Neural cell (in vitro differentiated cells): ENCODE measurements around the gene TNIP1. TPM values are rescaled to one million over a fixed set of nuclear protein-coding genes. Genes with fewer than 3 reads are reported as not detected.

Experiments
- H2AFZ ChIP-seq: fragments of 200-600, 300-800 bp; sonication (generic), shearing (Covaris generic); 2 replicates; pipeline ENCODE4 v1.6.0; 2014; ENCODE audit warnings: low read depth, mild to moderate bottlenecking, antibody characterized with exemption, low read length, moderate library complexity
- H3F3A ChIP-seq: fragments of 200-600 bp; shearing (Covaris generic); 2 replicates; pipeline ENCODE4 v1.6.1; 2016; ENCODE audit warnings: mild to moderate bottlenecking, moderate library complexity, mixed read lengths, antibody characterized with exemption, low read length; ENCODE audit not compliant: insufficient read depth, poor library complexity, severe bottlenecking
- H3K27ac ChIP-seq: fragments of 200-600, 300-800 bp; sonication (generic), shearing (Covaris generic); 2 replicates; pipeline ENCODE4 v1.5.1; 2014; ENCODE audit warnings: mild to moderate bottlenecking, low read length, moderate library complexity
- H3K27me3 ChIP-seq: fragments of 300-800, 200-600 bp; sonication (generic), shearing (Covaris generic); 2 replicates; pipeline ENCODE4 v1.6.0; 2014; ENCODE audit warnings: mild to moderate bottlenecking, low read depth, low read length, moderate library complexity; ENCODE audit not compliant: insufficient read depth
- H3K36me3 ChIP-seq: fragments of 300-800, 200-600 bp; sonication (generic), shearing (Covaris generic); 2 replicates; pipeline ENCODE4 v1.5.1; 2014; ENCODE audit warnings: mild to moderate bottlenecking, antibody characterized with exemption, low read length, moderate library complexity; ENCODE audit not compliant: insufficient read depth
- H3K4me2 ChIP-seq: fragments of 300-800, 200-600 bp; sonication (generic), shearing (Covaris generic); 2 replicates; pipeline ENCODE4 v1.6.0; 2014; ENCODE audit warnings: mild to moderate bottlenecking, low read length
- H3K4me3 ChIP-seq: fragments of 300-800, 200-600 bp; sonication (generic), shearing (Covaris generic); 2 replicates; pipeline ENCODE4 v1.5.1; 2014; ENCODE audit warnings: mild to moderate bottlenecking, low read length, moderate library complexity
- H3K79me2 ChIP-seq: fragments of 200-600 bp; shearing (Covaris generic); replicated peaks from 2 replicates; pipeline ENCODE4 v1.6.0; 2014; ENCODE audit warnings: mild to moderate bottlenecking, low read length, moderate library complexity; ENCODE audit not compliant: insufficient read depth
- H3K9ac ChIP-seq: fragments of 300-800, 200-600 bp; sonication (generic), shearing (Covaris generic); 2 replicates; pipeline ENCODE4 v1.6.1; 2016; ENCODE audit warnings: mild to moderate bottlenecking, low read length, mixed read lengths
- H3K9me2 ChIP-seq: fragments of 200-600 bp; shearing (Covaris generic); 2 replicates; pipeline ENCODE4 v1.6.1; 2016; ENCODE audit warnings: mild to moderate bottlenecking, low read length, mixed read lengths; ENCODE audit not compliant: insufficient read depth
- H3K9me3 ChIP-seq: fragments of 200-600, 300-800 bp; sonication (generic), shearing (Covaris generic); 2 replicates; pipeline ENCODE4 v1.6.1; 2016; ENCODE audit warnings: mild to moderate bottlenecking, mixed run types, low read length, moderate library complexity, mixed read lengths
- H4K20me1 ChIP-seq: fragments of 200-600 bp; shearing (Covaris generic); 2 replicates; pipeline ENCODE4 v1.6.1; 2016; ENCODE audit warnings: mild to moderate bottlenecking, mixed run types; ENCODE audit not compliant: insufficient read depth
- EP300 ChIP-seq: fragments of 450-650 bp; conservative IDR thresholded peaks from 2 replicates; pipeline ENCODE4 v1.6.1; 2014; ENCODE audit warnings: antibody characterized with exemption, mild to moderate bottlenecking, moderate library complexity; ENCODE audit not compliant: poor library complexity, severe bottlenecking
- EZH2 ChIP-seq: fragments of 200-600, 300-800 bp; shearing (Covaris generic), sonication (generic); IDR thresholded peaks from 2 replicates; pipeline ENCODE4 v1.6.1; 2014; ENCODE audit warnings: antibody characterized with exemption, low read length, borderline replicate concordance, mild to moderate bottlenecking; ENCODE audit not compliant: insufficient read depth, poor library complexity, severe bottlenecking
- MXI1 ChIP-seq: fragments of 450-650 bp; conservative IDR thresholded peaks from 2 replicates; pipeline ENCODE4 v1.6.1; 2014; ENCODE audit warnings: antibody characterized with exemption, mild to moderate bottlenecking; ENCODE audit not compliant: poor library complexity, severe bottlenecking
- POLR2AphosphoS5 ChIP-seq: IDR thresholded peaks from 2 replicates; pipeline ENCODE4 v1.6.1; 2012
- RAD21 ChIP-seq: fragments of 450-650 bp; conservative IDR thresholded peaks from 2 replicates; pipeline ENCODE4 v1.6.1; 2014; ENCODE audit warnings: antibody characterized with exemption, mild to moderate bottlenecking, moderate library complexity
- SMC3 ChIP-seq: fragments of 450-650 bp; conservative IDR thresholded peaks from 2 replicates; pipeline ENCODE4 v1.6.1; 2014; ENCODE audit warnings: antibody characterized with exemption, mild to moderate bottlenecking, moderate library complexity; ENCODE audit not compliant: poor library complexity
- TAF1 ChIP-seq: IDR thresholded peaks from 2 replicates; pipeline ENCODE4 v1.6.1; 2012; ENCODE audit warnings: low read depth
- polyA plus RNA-seq: library from polyadenylated mRNA; depleted of rRNA; stranded (reverse); fragments of >200 nt; gene quantifications from 2 replicates; pipeline ENCODE4 v1.2.3, GENCODE V29; 2014
- TF ChIP-seq, protein P1 (sequence below): IDR thresholded peaks from 2 replicates; pipeline ENCODE4 v1.6.1; 2012; ENCODE audit warnings: borderline replicate concordance
- TF ChIP-seq, protein P2 (sequence below): fragments of 450-650 bp; IDR thresholded peaks from 2 replicates; pipeline ENCODE4 v1.5.1; 2014; ENCODE audit warnings: antibody characterized with exemption, mild to moderate bottlenecking, moderate library complexity; ENCODE audit not compliant: poor library complexity, severe bottlenecking

TNIP1 gene
- polyA plus RNA-seq, 1 donor from 2014 or later = 3.3 TPM

DNA sequence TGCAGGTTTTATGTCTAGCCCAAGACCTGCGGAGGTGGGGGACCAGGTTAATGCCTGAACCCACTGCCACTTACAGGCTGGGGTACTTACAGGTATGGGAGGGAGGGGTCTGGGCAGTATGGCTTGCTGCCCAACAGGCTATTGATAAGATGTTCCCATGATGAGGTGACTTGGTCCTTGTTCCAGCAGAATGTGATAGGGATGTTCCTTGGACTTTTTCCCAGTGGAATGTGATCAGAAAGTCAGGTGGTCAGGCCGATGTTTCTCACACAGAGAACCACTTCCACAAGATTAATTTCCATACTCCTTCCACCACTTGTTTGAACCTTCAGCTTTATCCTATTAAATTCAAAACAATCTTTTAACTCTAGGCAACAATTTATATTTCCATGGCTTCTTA is 87.4 kb downstream of the TNIP1 start:
- H3K36me3 ChIP-seq = no peaks in the 10 kb centered on the region
- no peaks in the 10 kb centered on the region for H4K20me1 ChIP-seq
- H3F3A ChIP-seq = no peaks in the 10 kb centered on the region
- H3K4me2 ChIP-seq = no peak overlapping the region
- H3K9me2 ChIP-seq = no peaks in the 10 kb centered on the region
- TF ChIP-seq, protein P1, sequence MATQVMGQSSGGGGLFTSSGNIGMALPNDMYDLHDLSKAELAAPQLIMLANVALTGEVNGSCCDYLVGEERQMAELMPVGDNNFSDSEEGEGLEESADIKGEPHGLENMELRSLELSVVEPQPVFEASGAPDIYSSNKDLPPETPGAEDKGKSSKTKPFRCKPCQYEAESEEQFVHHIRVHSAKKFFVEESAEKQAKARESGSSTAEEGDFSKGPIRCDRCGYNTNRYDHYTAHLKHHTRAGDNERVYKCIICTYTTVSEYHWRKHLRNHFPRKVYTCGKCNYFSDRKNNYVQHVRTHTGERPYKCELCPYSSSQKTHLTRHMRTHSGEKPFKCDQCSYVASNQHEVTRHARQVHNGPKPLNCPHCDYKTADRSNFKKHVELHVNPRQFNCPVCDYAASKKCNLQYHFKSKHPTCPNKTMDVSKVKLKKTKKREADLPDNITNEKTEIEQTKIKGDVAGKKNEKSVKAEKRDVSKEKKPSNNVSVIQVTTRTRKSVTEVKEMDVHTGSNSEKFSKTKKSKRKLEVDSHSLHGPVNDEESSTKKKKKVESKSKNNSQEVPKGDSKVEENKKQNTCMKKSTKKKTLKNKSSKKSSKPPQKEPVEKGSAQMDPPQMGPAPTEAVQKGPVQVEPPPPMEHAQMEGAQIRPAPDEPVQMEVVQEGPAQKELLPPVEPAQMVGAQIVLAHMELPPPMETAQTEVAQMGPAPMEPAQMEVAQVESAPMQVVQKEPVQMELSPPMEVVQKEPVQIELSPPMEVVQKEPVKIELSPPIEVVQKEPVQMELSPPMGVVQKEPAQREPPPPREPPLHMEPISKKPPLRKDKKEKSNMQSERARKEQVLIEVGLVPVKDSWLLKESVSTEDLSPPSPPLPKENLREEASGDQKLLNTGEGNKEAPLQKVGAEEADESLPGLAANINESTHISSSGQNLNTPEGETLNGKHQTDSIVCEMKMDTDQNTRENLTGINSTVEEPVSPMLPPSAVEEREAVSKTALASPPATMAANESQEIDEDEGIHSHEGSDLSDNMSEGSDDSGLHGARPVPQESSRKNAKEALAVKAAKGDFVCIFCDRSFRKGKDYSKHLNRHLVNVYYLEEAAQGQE = no peak
- TF ChIP-seq MXI1 = no peak
- TF ChIP-seq POLR2AphosphoS5 = no peak
- TF ChIP-seq EP300 = no peak
- TF ChIP-seq TAF1 = no peak
- no peak for TF ChIP-seq RAD21
- no peak overlapping the region for H2AFZ ChIP-seq
- H3K27me3 ChIP-seq = no peaks in the 10 kb centered on the region
- H3K9ac ChIP-seq = no peak overlapping the region
- no peak overlapping the region for H3K27ac ChIP-seq
- no peak overlapping the region for H3K4me3 ChIP-seq
- peaks cover 5% of the 10 kb centered on the region for H3K9me3 ChIP-seq
- no peaks in the 10 kb centered on the region for H3K79me2 ChIP-seq

DNA sequence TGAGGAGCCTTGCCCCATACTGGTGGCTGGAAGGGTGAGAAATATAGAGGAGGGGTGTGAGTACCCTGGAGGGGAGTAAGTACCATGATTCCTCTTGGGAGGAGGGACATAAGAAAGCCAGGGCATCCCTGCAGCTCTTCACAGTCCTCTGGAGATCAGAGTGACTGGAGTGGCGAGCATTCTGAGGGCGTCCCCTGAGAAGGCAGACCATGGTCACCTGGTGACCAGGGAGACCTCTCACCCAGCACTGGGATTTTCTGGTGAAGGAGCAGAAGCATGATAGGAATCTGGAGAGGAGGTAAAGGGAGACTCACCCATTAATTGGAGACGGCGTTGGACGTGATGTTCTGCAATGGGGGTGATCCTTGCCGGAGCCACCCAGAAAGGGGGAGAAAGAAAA is 88.1 kb downstream of the TNIP1 start:
- no peak overlapping the region for H3K9ac ChIP-seq
- TF ChIP-seq TAF1 = no peak
- H3F3A ChIP-seq = no peaks in the 10 kb centered on the region
- H3K27me3 ChIP-seq = no peaks in the 10 kb centered on the region
- H3K27ac ChIP-seq = no peak overlapping the region
- no peaks in the 10 kb centered on the region for H3K79me2 ChIP-seq
- no peak overlapping the region for H2AFZ ChIP-seq
- no peaks in the 10 kb centered on the region for H3K9me2 ChIP-seq
- H3K4me2 ChIP-seq = no peak overlapping the region
- H3K36me3 ChIP-seq = no peaks in the 10 kb centered on the region
- no peak overlapping the region for H3K4me3 ChIP-seq
- peaks cover 5% of the 10 kb centered on the region for H3K9me3 ChIP-seq
- no peaks in the 10 kb centered on the region for H4K20me1 ChIP-seq

DNA sequence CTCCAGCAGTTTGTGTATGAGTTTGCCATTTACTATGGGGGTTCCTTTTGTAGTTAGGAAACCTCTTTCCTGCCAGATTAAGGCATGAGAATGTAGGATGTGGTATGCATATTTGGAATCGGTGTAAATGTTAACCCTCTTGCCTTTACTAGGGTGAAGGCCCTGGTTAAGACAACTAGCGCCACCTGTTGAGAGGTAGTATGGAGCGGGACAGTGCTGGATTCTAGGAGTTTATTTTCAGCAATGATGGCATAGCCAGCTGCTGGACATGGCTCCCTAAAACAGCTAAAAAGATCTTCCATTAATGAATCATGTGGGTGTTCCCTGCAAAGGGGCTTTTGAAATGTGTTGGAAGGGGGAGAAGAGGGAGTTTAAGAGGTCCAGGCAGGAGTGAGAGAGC is 91.1 kb downstream of the TNIP1 start:
- Histone ChIP-seq H3K27ac (no peak overlapping the region), H3K9me2 (no peaks in the 10 kb centered on the region), H3K9ac (no peak overlapping the region), H3K4me3 (no peak overlapping the region), H3K36me3 (no peaks in the 10 kb centered on the region), H2AFZ (no peak overlapping the region), H3K9me3 (peaks cover 5% of the 10 kb centered on the region), H3K27me3 (no peaks in the 10 kb centered on the region), H3F3A (no peaks in the 10 kb centered on the region), H4K20me1 (no peaks in the 10 kb centered on the region), H3K4me2 (no peak overlapping the region), H3K79me2 (no peaks in the 10 kb centered on the region)
- TF ChIP-seq, protein P1 = no peak
- TF ChIP-seq MXI1 (no peak), SMC3 (no peak), RAD21 (no peak), EZH2 (no peak), POLR2AphosphoS5 (no peak), EP300 (no peak), TAF1 (no peak)
- TF ChIP-seq, protein P2, sequence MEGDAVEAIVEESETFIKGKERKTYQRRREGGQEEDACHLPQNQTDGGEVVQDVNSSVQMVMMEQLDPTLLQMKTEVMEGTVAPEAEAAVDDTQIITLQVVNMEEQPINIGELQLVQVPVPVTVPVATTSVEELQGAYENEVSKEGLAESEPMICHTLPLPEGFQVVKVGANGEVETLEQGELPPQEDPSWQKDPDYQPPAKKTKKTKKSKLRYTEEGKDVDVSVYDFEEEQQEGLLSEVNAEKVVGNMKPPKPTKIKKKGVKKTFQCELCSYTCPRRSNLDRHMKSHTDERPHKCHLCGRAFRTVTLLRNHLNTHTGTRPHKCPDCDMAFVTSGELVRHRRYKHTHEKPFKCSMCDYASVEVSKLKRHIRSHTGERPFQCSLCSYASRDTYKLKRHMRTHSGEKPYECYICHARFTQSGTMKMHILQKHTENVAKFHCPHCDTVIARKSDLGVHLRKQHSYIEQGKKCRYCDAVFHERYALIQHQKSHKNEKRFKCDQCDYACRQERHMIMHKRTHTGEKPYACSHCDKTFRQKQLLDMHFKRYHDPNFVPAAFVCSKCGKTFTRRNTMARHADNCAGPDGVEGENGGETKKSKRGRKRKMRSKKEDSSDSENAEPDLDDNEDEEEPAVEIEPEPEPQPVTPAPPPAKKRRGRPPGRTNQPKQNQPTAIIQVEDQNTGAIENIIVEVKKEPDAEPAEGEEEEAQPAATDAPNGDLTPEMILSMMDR = no peak
